ENCODE measurements around the gene SCN2A. TPM values are rescaled to one million over a fixed set of nuclear protein-coding genes. Genes with fewer than 3 reads are reported as not detected.

Gene SCN2A
- total and polyA plus RNA-seq, 2 donors (not counting 3 experiments of a cell fraction or from before 2014, with no cell fraction given): not detected

GRCh38 chr2:165289069-165289468 lies 49.9 kb downstream of the SCN2A start:
- Histone ChIP-seq H3K79me2 (ENCODE audit: control insufficient read depth, insufficient read depth, low read length) (no peaks in the 10 kb centered on the region), H3K36me3 (ENCODE audit: control insufficient read depth in 2 of 2, extremely low read depth in 1 of 2, insufficient read depth in 2 of 2, low read length in 2 of 2) (no peaks in the 10 kb centered on the region), H3K4me2 (ENCODE audit: insufficient read depth, low read length) (no peak overlapping the region), H3K4me3 (replicated peaks in 1 of 3; ENCODE audit: insufficient read depth in 1 of 3, low read depth in 1 of 3, low read length in 3 of 3) (no peak overlapping the region), H2AFZ (ENCODE audit: low read depth, low read length) (no peak overlapping the region), H3K27ac (ENCODE audit: insufficient read depth, low read depth, low read length) (no peak overlapping the region), H3K9ac (replicated peaks; ENCODE audit: extremely low read depth, insufficient read depth, low read length) (no peak overlapping the region), H3K9me1 (replicated peaks; ENCODE audit: control insufficient read depth, extremely low read depth, insufficient read depth, low read length) (no peaks in the 10 kb centered on the region), H4K20me1 (replicated peaks; ENCODE audit: control insufficient read depth, extremely low read depth, insufficient read depth, low read length) (no peaks in the 10 kb centered on the region), H3K4me1 (ENCODE audit: control insufficient read depth, extremely low read depth, insufficient read depth, low read length) (no peaks in the 10 kb centered on the region), H3K27me3 (ENCODE audit: control insufficient read depth in 2 of 2, insufficient read depth in 2 of 2, low read length in 2 of 2) (peaks cover 0 to 3% of the 10 kb centered on the region in 2 experiments), H3K9me3 (replicated peaks; ENCODE audit: control insufficient read depth, insufficient read depth, low read length) (no peaks in the 10 kb centered on the region)
- FAIRE-seq (no peak), DNase-seq (ENCODE audit: low read depth, low spot score) (no peak)
- ChIA-PET POLR2A (no interaction called here), CTCF (no interaction called here)
- intact Hi-C loops (cut with micrococcal nuclease) (no loop called here), dilution Hi-C loops (cut with MboI; ENCODE audit: extremely low pct_ligation_motif_present, low sequenced_read_pairs) (no loop called here)
- no TSS peak for BruUV-seq (replicated peaks)
- TF ChIP-seq POLR2A (IDR thresholded peaks at IDR 0.05; ENCODE audit: low read depth, low read length) (no peak), FOS (IDR thresholded peaks at IDR 0.05; ENCODE audit: borderline replicate concordance, insufficient read depth, low read length) (no peak), MAX (IDR thresholded peaks at IDR 0.05; ENCODE audit: insufficient read depth, insufficient read length) (no peak), GATA2 (IDR thresholded peaks at IDR 0.05; ENCODE audit: insufficient read depth, insufficient read length, low read depth, low read length) (no peak), EZH2 (IDR thresholded peaks at IDR 0.05; ENCODE audit: borderline replicate concordance, low read depth, low read length, severe bottlenecking) (no peak), POLR2AphosphoS5 (IDR thresholded peaks at IDR 0.05; ENCODE audit: insufficient read depth, low read depth, low read length) (no peak), JUN (IDR thresholded peaks at IDR 0.05; ENCODE audit: borderline replicate concordance, insufficient read depth, insufficient read length, low read depth) (no peak)
